Heart right ventricle (tissue), 16 donors: ENCODE results near the gene ALPG. TPM values are rescaled to one million over a fixed set of nuclear protein-coding genes. Genes with fewer than 3 reads are reported as not detected.

ENCODE experiments used
- ATAC-seq, 8 donors: fragments of 200-7000 bp; cut with Tn5 transposase; one replicate each; pipeline ENCODE4 v1.9.1; 2020; ENCODE audit warnings: mild to moderate bottlenecking in 8 of 8, moderate library complexity in 8 of 8, moderate number of reproducible peaks in 1 of 8
- DNase-seq, 2 donors: peaks; one replicate each; pipeline ENCODE4 v3.0.0-alpha.2; 2020
- H3K27ac ChIP-seq, 10 donors: fragments of 200-600 bp; sonication (generic) in 2 of 10; one replicate each; pipeline versions ENCODE4 v1.5.0 to v1.8.0; 2020 to 2022; ENCODE audit warnings: mild to moderate bottlenecking in 3 of 10
- H3K27me3 ChIP-seq, 7 donors: fragments of 200-600 bp; one replicate each; pipeline ENCODE4 v1.8.0; 2021 to 2022; ENCODE audit warnings: mild to moderate bottlenecking in 2 of 7
- H3K36me3 ChIP-seq, 9 donors: fragments of 200-600 bp; sonication (generic) in 1 of 9; one replicate each; pipeline versions ENCODE4 v1.5.0 to v1.8.0; 2020 to 2022; ENCODE audit warnings: mild to moderate bottlenecking in 2 of 9
- H3K4me1 ChIP-seq, 9 donors: fragments of 200-600 bp; sonication (generic) in 1 of 9; one replicate each; pipeline versions ENCODE4 v1.5.0 to v1.8.0; 2020 to 2022; ENCODE audit warnings: mild to moderate bottlenecking in 4 of 9
- H3K4me3 ChIP-seq, 10 donors: fragments of 200-600 bp; sonication (generic) in 2 of 10; one replicate each; pipeline versions ENCODE4 v1.5.0 to v1.8.0; 2020 to 2022; ENCODE audit warnings: mild to moderate bottlenecking in 7 of 10, moderate library complexity in 2 of 10
- H3K9me3 ChIP-seq, 11 donors: fragments of 200-600 bp in 10 of 11; sonication (generic) in 2 of 11; one replicate each; pipeline versions ENCODE4 v1.5.0 to v1.8.0; 2013 to 2022; ENCODE audit warnings: mild to moderate bottlenecking in 2 of 11, control low read depth in 1 of 11, moderate library complexity in 1 of 11
- WGBS, 2 donors: extraction: QIAGEN DNeasy Blood & Tissue Kit; methylation state at CpG; one replicate each; pipeline ENCODE4 v1.1.7; 2013; ENCODE audit warnings: inconsistent platforms in 1 of 2; 5-methylcytosine and 5-hydroxymethylcytosine counted together
- intact Hi-C, 10 donors: fragments of 100-400 bp; cut with DNase I; formaldehyde crosslinking; loops; one replicate each; pipeline versions ENCODE4 v1.11.1 to v1.14.2; 2022
- polyA plus RNA-seq, 2 donors: library from polyadenylated mRNA; stranded (reverse); fragments of 200-250 nt; gene quantifications; one replicate each; pipeline ENCODE4 v1.2.3, GENCODE V29; 2013
- total RNA-seq, 10 donors: library from RNA; stranded (reverse); fragmentation: NEBNext Ultra II Directional in 3 of 10; extraction: Animal tissue kit (Norgen Biotek cat#: 25700) in 3 of 10; gene quantifications; one replicate each; pipeline versions ENCODE4 v1.2.1 to v1.2.4, GENCODE V29; 2021 to 2023
- TF ChIP-seq, protein P1 (sequence below), 9 donors: fragments of 200-600 bp; sonication (generic) in 2 of 9; IDR thresholded peaks; one replicate each; pipeline versions ENCODE4 v1.5.0 to v1.8.0; 2021 to 2022; ENCODE audit warnings: antibody characterized with exemption in 9 of 9, mild to moderate bottlenecking in 5 of 9, moderate library complexity in 1 of 9
- donor health status: Arrhythmogenic right ventricular cardiomyopathy.
- donor health status: ischemic (EF 13 %, LVEDD 7.1; RV severe dilation, severe dysfunction).
- donor health status: healthy with polysubstance abuse.
- donor health status: DM: no; HTN: yes; CAD: no.
- donor health status: DM: no; HTN: no; CAD: no.
- donor health status: ischemic (EF 25% LVEDD 6.9; RV normal size, moderate dysfunction).
- donor health status: ischemic (EF 25% LVEDD 5.7; RV mildly dilated, moderate dysfunction).
- donor health status: healthy.
- donor health status: DM: yes; HTN: yes; CAD: no.
- donor health status: Ischemic cardiomyopathy.
- donor health status: ischemic (EF 35%, LVEDD 5.7; RV mildly dilated, moderate dysfunction).
- donor health status: nonischemic (EF 11% LVEDD 7.7; RV severe dilation, severe dysfunction).
- donor health status: DM: yes; HTN: yes; CAD: no.
- donor health status: PGD.
- donor health status: ischemic (EF 29% LVEDD 5.4; RV normal size, mild dysfunction).
- donor health status: nonischemic (EF 23%, LVEDD 6.1; RV moderate dilation, normal function).

The ALPG gene
- total and polyA plus RNA-seq, 12 donors, result not detected

- H3K9me3 ChIP-seq, result no peaks in the 10 kb centered on the region
- H3K4me1 ChIP-seq, result peaks cover 0 to 24% (median 4%) of the 10 kb centered on the region in 9 donors
- DNase-seq (no peak), ATAC-seq (no peak)
- H3K27ac ChIP-seq, result no peak overlapping the region
- H3K36me3 ChIP-seq, result no peaks in the 10 kb centered on the region
- peaks cover 17 to 98% (median 97%) of the 10 kb centered on the region in 7 donors for H3K27me3 ChIP-seq
- TF ChIP-seq, protein P1, sequence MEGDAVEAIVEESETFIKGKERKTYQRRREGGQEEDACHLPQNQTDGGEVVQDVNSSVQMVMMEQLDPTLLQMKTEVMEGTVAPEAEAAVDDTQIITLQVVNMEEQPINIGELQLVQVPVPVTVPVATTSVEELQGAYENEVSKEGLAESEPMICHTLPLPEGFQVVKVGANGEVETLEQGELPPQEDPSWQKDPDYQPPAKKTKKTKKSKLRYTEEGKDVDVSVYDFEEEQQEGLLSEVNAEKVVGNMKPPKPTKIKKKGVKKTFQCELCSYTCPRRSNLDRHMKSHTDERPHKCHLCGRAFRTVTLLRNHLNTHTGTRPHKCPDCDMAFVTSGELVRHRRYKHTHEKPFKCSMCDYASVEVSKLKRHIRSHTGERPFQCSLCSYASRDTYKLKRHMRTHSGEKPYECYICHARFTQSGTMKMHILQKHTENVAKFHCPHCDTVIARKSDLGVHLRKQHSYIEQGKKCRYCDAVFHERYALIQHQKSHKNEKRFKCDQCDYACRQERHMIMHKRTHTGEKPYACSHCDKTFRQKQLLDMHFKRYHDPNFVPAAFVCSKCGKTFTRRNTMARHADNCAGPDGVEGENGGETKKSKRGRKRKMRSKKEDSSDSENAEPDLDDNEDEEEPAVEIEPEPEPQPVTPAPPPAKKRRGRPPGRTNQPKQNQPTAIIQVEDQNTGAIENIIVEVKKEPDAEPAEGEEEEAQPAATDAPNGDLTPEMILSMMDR (IDR thresholded peaks at IDR 0.05), result no peak
- intact Hi-C loops, result no loop called here
- no peak overlapping the region for H3K4me3 ChIP-seq
- WGBS, 2 donors, result 3 to 7% methylated on average over 23 of the region's 23 CpGs
Measured at GRCh38 chr2:232386490-232386739, 20.2 kb upstream of the ALPG start.

DNA sequence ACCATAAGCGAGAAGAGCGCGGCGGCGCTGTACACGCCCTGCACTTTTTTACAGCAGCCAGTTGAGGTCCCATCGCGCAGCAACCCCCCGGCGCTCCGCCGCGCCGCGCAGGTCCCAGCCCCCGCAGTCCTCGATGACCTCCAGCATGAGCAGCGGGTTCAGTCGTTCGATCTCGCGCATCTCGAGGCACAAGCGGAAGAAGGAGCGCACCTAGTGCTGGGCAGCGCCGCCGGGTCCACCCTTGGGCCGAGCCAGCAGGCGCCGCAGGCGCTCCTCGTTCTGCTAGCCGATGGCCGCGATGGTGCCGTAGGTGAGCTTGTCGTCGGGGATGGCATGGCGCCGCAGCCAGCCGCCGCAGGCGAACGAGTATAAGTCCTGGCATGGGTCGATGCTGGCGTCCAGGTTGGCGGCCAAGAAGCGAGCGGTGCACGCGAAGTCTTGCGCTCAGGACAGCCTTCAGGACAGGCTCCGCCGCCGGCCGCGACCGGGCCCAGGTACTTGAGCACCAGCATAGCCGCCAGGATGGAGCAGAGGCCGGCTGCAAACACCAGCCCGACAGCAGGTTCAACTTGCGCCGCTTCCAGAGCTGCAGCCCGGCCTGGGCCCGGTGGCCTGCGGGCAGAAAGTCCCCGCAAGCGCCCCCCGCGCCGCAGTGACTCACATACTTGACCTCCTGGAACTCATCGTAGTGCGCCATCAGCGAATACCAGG, 19.7 kb upstream of the ALPG start:
- Histone ChIP-seq H3K9me3 (no peaks in the 10 kb centered on the region), H3K27me3 (peaks cover 14 to 98% (median 97%) of the 10 kb centered on the region in 7 donors), H3K27ac (no peak overlapping the region), H3K4me3 (no peak overlapping the region), H3K4me1 (peaks cover 0 to 24% (median 4%) of the 10 kb centered on the region in 9 donors), H3K36me3 (no peaks in the 10 kb centered on the region)
- intact Hi-C loops, result no loop called here
- peak in 2 of 8 donors; percentile 18 to 51 for ATAC-seq
- TF ChIP-seq, protein P1 (IDR thresholded peaks at IDR 0.05), result no peak
- no peak for DNase-seq
- 3 to 8% methylated on average over 75 of the region's 75 CpGs for WGBS, 2 donors

DNA sequence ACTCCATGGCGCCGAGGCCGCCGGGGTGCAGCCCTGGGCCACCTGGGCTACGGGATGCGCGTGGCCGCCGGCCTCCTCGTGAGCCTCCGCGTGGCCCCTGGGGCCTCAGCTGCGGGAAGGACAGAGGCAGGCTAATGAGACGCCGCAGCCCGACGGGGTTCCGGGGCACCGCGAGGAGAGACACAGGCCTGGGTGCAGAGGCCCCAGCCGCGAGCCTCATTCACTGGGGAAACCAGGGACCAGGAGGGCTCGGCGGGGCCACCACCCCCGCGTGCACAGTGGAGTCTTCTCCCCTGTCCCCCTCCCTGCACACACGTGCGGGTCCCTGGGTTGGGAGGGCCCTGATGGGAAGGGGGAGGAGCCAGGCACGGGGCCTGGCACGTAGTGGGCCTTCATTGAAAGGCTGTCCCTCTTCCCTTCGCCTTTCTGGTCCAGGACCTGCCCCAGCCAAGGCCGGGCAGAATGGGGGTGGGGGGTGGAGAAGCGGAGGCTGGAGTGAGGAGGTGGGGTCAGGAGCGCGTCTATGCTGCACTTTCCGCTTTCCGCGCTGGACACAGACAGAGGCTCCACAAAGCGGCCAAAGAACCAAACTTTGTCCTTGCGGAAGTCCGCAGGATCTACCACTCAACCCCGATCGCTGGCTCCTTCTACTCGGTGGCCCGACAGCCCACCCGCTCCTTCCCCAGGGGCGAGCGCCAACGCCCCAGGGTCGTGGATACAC, 19.0 kb upstream of the ALPG start:
- WGBS, 2 donors, result 6 to 9% methylated on average over 50 of the region's 50 CpGs
- H3K36me3 ChIP-seq, result no peaks in the 10 kb centered on the region
- no peaks in the 10 kb centered on the region for H3K9me3 ChIP-seq
- peaks cover 0 to 24% (median 4%) of the 10 kb centered on the region in 9 donors for H3K4me1 ChIP-seq
- TF ChIP-seq, protein P1 (IDR thresholded peaks at IDR 0.05), result no peak
- peak overlapping the region in 1 of 10 donors; percentile 1 for H3K4me3 ChIP-seq
- no peak for DNase-seq
- H3K27me3 ChIP-seq, result peaks cover 12 to 98% (median 96%) of the 10 kb centered on the region in 7 donors
- H3K27ac ChIP-seq, result no peak overlapping the region
- ATAC-seq, result peak in 2 of 8 donors; percentile 13 to 41
- intact Hi-C loops, result no loop called here

GRCh38 chr2:232388324-232388891, 18.2 kb upstream of the ALPG start:
- H3K27me3 ChIP-seq, result peaks cover 12 to 97% (median 91%) of the 10 kb centered on the region in 7 donors
- H3K9me3 ChIP-seq, result no peaks in the 10 kb centered on the region
- DNase-seq, result no peak
- WGBS, 2 donors, result 7 to 12% methylated on average over 42 of the region's 42 CpGs
- H3K36me3 ChIP-seq, result no peaks in the 10 kb centered on the region
- peak overlapping the region in 2 of 10 donors; percentile 1 to 6 for H3K4me3 ChIP-seq
- peaks cover 0 to 24% (median 4%) of the 10 kb centered on the region in 9 donors for H3K4me1 ChIP-seq
- H3K27ac ChIP-seq, result no peak overlapping the region
- TF ChIP-seq, protein P1 (IDR thresholded peaks at IDR 0.05), result no peak
- intact Hi-C loops, result no loop called here
- peak in 1 of 8 donors; percentile 41 for ATAC-seq
